GM23248 (cell line): ENCODE data around the gene VPS37D. TPM values are rescaled to one million over a fixed set of nuclear protein-coding genes. Genes with fewer than 3 reads are reported as not detected.

Source experiments
- DNase-seq: peaks from one replicate; pipeline ENCODE4 v3.0.0-alpha.2; 2015
- H2AFZ ChIP-seq: fragments of 200-600 bp; sonication (generic); 2 replicates; pipeline ENCODE4 v1.6.1; 2016; ENCODE audit warnings: antibody characterized with exemption
- H3F3A ChIP-seq: fragments of 200-600 bp; sonication (generic); 2 replicates; pipeline ENCODE4 v1.6.1; 2016; ENCODE audit warnings: mild to moderate bottlenecking, antibody characterized with exemption, mixed run types; ENCODE audit not compliant: insufficient read depth
- H3K27ac ChIP-seq: fragments of 200-600 bp; sonication (generic); 2 replicates; pipeline ENCODE4 v1.5.1; 2016; ENCODE audit warnings: mild to moderate bottlenecking
- H3K27me3 ChIP-seq: fragments of 200-600 bp; sonication (generic); replicated peaks from 2 replicates; pipeline ENCODE4 v1.6.1; 2016; ENCODE audit warnings: mild to moderate bottlenecking; ENCODE audit not compliant: insufficient read depth
- H3K36me3 ChIP-seq: fragments of 200-600 bp; sonication (generic); 2 replicates; pipeline ENCODE4 v1.6.1; 2016; ENCODE audit warnings: low read depth, mild to moderate bottlenecking
- H3K4me1 ChIP-seq: fragments of 200-600 bp; sonication (generic); 2 replicates; pipeline ENCODE4 v1.6.1; 2016; ENCODE audit warnings: mild to moderate bottlenecking; ENCODE audit not compliant: insufficient read depth
- H3K4me2 ChIP-seq: fragments of 200-600 bp; sonication (generic); one replicate; pipeline ENCODE4 v1.6.1; 2016; ENCODE audit warnings: mild to moderate bottlenecking; ENCODE audit not compliant: unreplicated experiment
- H3K4me3 ChIP-seq: fragments of 200-600 bp; sonication (generic); 2 replicates; pipeline ENCODE4 v1.5.1; 2016; ENCODE audit warnings: mild to moderate bottlenecking
- H3K79me2 ChIP-seq: fragments of 200-600 bp; sonication (generic); 2 replicates; pipeline ENCODE4 v1.6.1; 2016; ENCODE audit warnings: mild to moderate bottlenecking; ENCODE audit not compliant: insufficient read depth
- H3K9ac ChIP-seq: fragments of 200-600 bp; sonication (generic); 2 replicates; pipeline ENCODE4 v1.6.1; 2016; ENCODE audit warnings: mild to moderate bottlenecking
- H3K9me2 ChIP-seq: fragments of 200-600 bp; sonication (generic); 2 replicates; pipeline ENCODE4 v1.6.1; 2016; ENCODE audit warnings: mixed run types, mild to moderate bottlenecking, moderate library complexity; ENCODE audit not compliant: insufficient read depth
- H3K9me3 ChIP-seq: fragments of 200-600 bp; sonication (generic); one replicate; pipeline ENCODE4 v1.6.1; 2017; ENCODE audit warnings: low read depth
- H4K20me1 ChIP-seq: fragments of 200-600 bp; sonication (generic); 2 replicates; pipeline ENCODE4 v1.6.0; 2016; ENCODE audit not compliant: insufficient read depth
- EZH2 ChIP-seq: fragments of 200-600 bp; sonication (generic); IDR thresholded peaks from 2 replicates; pipeline ENCODE4 v1.6.1; 2018; ENCODE audit warnings: antibody characterized with exemption, mild to moderate bottlenecking; ENCODE audit not compliant: insufficient read depth, poor library complexity, severe bottlenecking
- EZH2phosphoT487 ChIP-seq: fragments of 200-600 bp; sonication (generic); IDR thresholded peaks from 2 replicates; pipeline ENCODE4 v1.6.1; 2018; ENCODE audit warnings: antibody characterized with exemption, moderate library complexity, mild to moderate bottlenecking, low read depth; ENCODE audit not compliant: insufficient read depth
- WGBS, 2 experiments: methylation state at CpG; one replicate each; pipeline ENCODE4 v1.1.6; 2015 to 2017; ENCODE audit warnings: low lambda C conversion rate in 2 of 2, low coverage in 1 of 2; ENCODE audit errors: missing lambda C conversion rate in 2 of 2; 5-methylcytosine and 5-hydroxymethylcytosine counted together
- in situ Hi-C: fragments of 300-500 bp; cut with MboI; formaldehyde crosslinking; loops from 2 replicates; pipeline ENCODE4 v1.15.0; 2020
- polyA plus RNA-seq: library from polyadenylated mRNA; unstranded; fragments of >200 nt; fragmentation: Nextera tagmentation; extraction: Ambion mirVana; gene quantifications from 2 replicates; pipeline ENCODE4 v1.2.1, GENCODE V29; 2016
- total RNA-seq: library from RNA; depleted of rRNA; stranded (reverse); fragments of >200 nt; shearing (Covaris generic); gene quantifications from 2 replicates; pipeline ENCODE4 v1.2.3, GENCODE V29; 2014

VPS37D gene
- total and polyA plus RNA-seq, 2 experiments from 2014 or later = 1.3 to 5.9 TPM

DNA sequence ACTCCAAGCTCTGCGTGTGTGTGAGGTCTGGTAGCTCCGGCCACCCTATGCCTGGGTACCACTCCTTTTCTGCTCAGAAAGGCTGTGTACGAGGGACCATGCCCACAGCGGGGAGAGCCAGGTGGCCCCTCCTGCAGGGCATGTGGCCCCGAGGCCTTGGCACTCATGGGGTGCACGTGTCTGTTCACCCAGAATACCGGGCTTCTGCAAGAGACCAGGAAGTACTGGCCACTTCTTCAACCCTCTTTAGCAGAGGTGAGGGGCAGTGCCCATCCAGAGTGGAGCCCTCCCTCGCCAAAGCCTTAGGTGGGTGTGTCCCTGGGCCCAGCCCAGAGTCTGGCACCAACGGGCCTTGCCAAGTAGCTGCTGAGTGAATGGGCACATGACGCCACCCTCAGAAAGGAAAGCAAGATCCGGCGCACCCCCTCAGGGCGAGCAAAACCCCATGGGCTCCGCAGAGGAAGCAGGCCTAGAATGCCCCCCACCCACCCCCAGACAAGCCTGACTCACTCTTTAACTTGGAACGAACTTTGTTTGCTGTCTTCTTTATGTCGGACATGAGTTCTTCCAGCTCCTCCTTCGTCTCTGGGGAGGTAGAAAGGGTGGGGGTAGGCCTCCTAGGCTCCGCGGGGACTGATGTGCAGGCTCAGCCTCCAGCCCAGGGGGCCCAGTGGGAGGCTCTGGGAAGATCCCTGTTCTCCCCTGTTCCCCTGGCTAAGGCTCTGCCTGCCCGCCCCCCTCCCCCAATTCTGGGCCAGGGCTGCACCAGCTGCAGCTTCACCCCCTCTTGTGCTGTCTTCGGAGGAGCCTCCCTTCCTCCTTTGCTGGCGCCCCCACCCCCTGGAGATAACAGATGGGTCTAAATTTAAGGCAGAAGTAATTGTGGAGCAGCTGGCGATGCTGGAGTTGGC, 37.3 kb downstream of the VPS37D start:
- no peak for TF ChIP-seq EZH2phosphoT487
- TF ChIP-seq EZH2 = no peak
- Histone ChIP-seq H3K79me2 (peaks cover 34% of the 10 kb centered on the region), H3K27me3 (no peaks in the 10 kb centered on the region), H3K9me2 (no peaks in the 10 kb centered on the region), H4K20me1 (no peaks in the 10 kb centered on the region), H3K9me3 (no peaks in the 10 kb centered on the region), H3K27ac (no peak overlapping the region), H3F3A (no peaks in the 10 kb centered on the region), H3K4me3 (no peak overlapping the region), H3K36me3 (peaks cover 8% of the 10 kb centered on the region; the same call in 1 of the 2 replicates), H3K4me2 (no peak overlapping the region), H3K4me1 (no peaks in the 10 kb centered on the region), H3K9ac (no peak overlapping the region), H2AFZ (no peak overlapping the region)
- in situ Hi-C loops = no loop called here
- WGBS, 2 experiments = 80 to 82% methylated on average over 20 to 23 of the region's 23 CpGs
- DNase-seq = no peak

- no peaks in the 10 kb centered on the region for H3K9me2 ChIP-seq
- H3K36me3 ChIP-seq = peaks cover 8% of the 10 kb centered on the region; the same call in 1 of the 2 replicates
- no peaks in the 10 kb centered on the region for H4K20me1 ChIP-seq
- no peak for DNase-seq
- H3K27me3 ChIP-seq = no peaks in the 10 kb centered on the region
- in situ Hi-C loops = no loop called here
- WGBS, 2 experiments = 96 to 99% methylated on average over 8 to 10 of the region's 10 CpGs
- H3K9ac ChIP-seq = no peak overlapping the region
- H3F3A ChIP-seq = no peaks in the 10 kb centered on the region
- no peak overlapping the region for H3K4me2 ChIP-seq
- no peaks in the 10 kb centered on the region for H3K4me1 ChIP-seq
- peaks cover 40% of the 10 kb centered on the region for H3K79me2 ChIP-seq
- H3K4me3 ChIP-seq = no peak overlapping the region
- H2AFZ ChIP-seq = no peak overlapping the region
- no peak overlapping the region for H3K27ac ChIP-seq
- no peaks in the 10 kb centered on the region for H3K9me3 ChIP-seq
- TF ChIP-seq EZH2phosphoT487 = no peak
- TF ChIP-seq EZH2 = no peak
These were observed 37.9 kb downstream of the VPS37D start for GRCh38 chr7:73705551-73705920.

GRCh38 chr7:73706126-73707044, 38.8 kb downstream of the VPS37D start:
- DNase-seq = peak; percentile 49
- no peak overlapping the region for H3K27ac ChIP-seq
- peaks cover 5% of the 10 kb centered on the region for H4K20me1 ChIP-seq
- H3K9me2 ChIP-seq = no peaks in the 10 kb centered on the region
- H2AFZ ChIP-seq = no peak overlapping the region
- no peaks in the 10 kb centered on the region for H3F3A ChIP-seq
- no peak overlapping the region for H3K9ac ChIP-seq
- H3K9me3 ChIP-seq = no peaks in the 10 kb centered on the region
- H3K4me3 ChIP-seq = no peak overlapping the region
- peaks cover 49% of the 10 kb centered on the region for H3K79me2 ChIP-seq
- H3K4me1 ChIP-seq = no peaks in the 10 kb centered on the region
- H3K36me3 ChIP-seq = peaks cover 8% of the 10 kb centered on the region; the same call in 1 of the 2 replicates
- 84 to 88% methylated on average over 21 to 25 of the region's 25 CpGs for WGBS, 2 experiments
- H3K4me2 ChIP-seq = no peak overlapping the region
- no peaks in the 10 kb centered on the region for H3K27me3 ChIP-seq
- in situ Hi-C loops = no loop called here
- TF ChIP-seq EZH2 (no peak), EZH2phosphoT487 (no peak)

- DNase-seq = no peak
- Histone ChIP-seq H3K9me2 (no peaks in the 10 kb centered on the region), H3K27ac (no peak overlapping the region), H3F3A (no peaks in the 10 kb centered on the region), H3K9ac (no peak overlapping the region), H3K4me3 (no peak overlapping the region), H4K20me1 (peaks cover 5% of the 10 kb centered on the region), H3K36me3 (peaks cover 5% of the 10 kb centered on the region; the same call in 1 of the 2 replicates), H3K79me2 (peaks cover 56% of the 10 kb centered on the region), H3K27me3 (no peaks in the 10 kb centered on the region), H3K4me2 (no peak overlapping the region), H3K9me3 (no peaks in the 10 kb centered on the region), H3K4me1 (no peaks in the 10 kb centered on the region), H2AFZ (no peak overlapping the region)
- in situ Hi-C loops = no loop called here
- WGBS, 2 experiments = 80 to 84% methylated on average over 15 of the region's 15 CpGs
- TF ChIP-seq EZH2 (no peak), EZH2phosphoT487 (no peak)
These were observed 39.5 kb downstream of the VPS37D start for GRCh38 chr7:73707045-73707631.
